Fibroblast of skin of left biceps (primary cell): ENCODE measurements around the gene ZBTB48.

Experiments used
- DNase-seq, 2 experiments: peaks; one replicate each; pipeline ENCODE4 v3.0.0-alpha.2; 2013; ENCODE audit warnings: low read depth in 2 of 2

ZBTB48 gene

GRCh38 chr1:6612641-6613360, 33.0 kb downstream of the ZBTB48 start:
- DNase-seq = no peak

GRCh38 chr1:6613361-6614018, 33.7 kb downstream of the ZBTB48 start, which contains the start of gene PHF13:
TSS of gene PHF13 (plus strand) at chr1:6613731. CDS start at chr1:6614067, 336 bp downstream.
- peak; percentile 99 for DNase-seq

GRCh38 chr1:6614019-6614928, 34.5 kb downstream of the ZBTB48 start:
- DNase-seq = no peak

GRCh38 chr1:6614929-6615785, 35.4 kb downstream of the ZBTB48 start:
- no peak for DNase-seq

- DNase-seq = no peak
Measured at GRCh38 chr1:6619045-6619444, 39.3 kb downstream of the ZBTB48 start.

GRCh38 chr1:6621429-6622391, 41.9 kb downstream of the ZBTB48 start:
- DNase-seq = no peak

GRCh38 chr1:6622396-6623152, 42.8 kb downstream of the ZBTB48 start:
- DNase-seq = no peak

GRCh38 chr1:6623269-6623965, 43.6 kb downstream of the ZBTB48 start:
- DNase-seq = no peak

- peak; percentile 59 to 60 for DNase-seq
Measured at GRCh38 chr1:6624710-6625583, 45.2 kb downstream of the ZBTB48 start, which contains the start of gene THAP3. TSS of gene THAP3 (plus strand) at chr1:6624868. CDS start at chr1:6625219, 351 bp downstream.

GRCh38 chr1:6625584-6626149, 45.9 kb downstream of the ZBTB48 start:
- DNase-seq = peak in 1 of 2 experiments; percentile 32

- no peak for DNase-seq
Measured at GRCh38 chr1:6627031-6627430, 47.2 kb downstream of the ZBTB48 start.

- no peak for DNase-seq
Measured at GRCh38 chr1:6627841-6628545, 48.2 kb downstream of the ZBTB48 start.

GRCh38 chr1:6628971-6629479, 49.2 kb downstream of the ZBTB48 start:
- no peak for DNase-seq

- no peak for DNase-seq
Measured at GRCh38 chr1:6630027-6630426, 50.2 kb downstream of the ZBTB48 start.

- no peak for DNase-seq
Measured at GRCh38 chr1:6631058-6631457, 51.3 kb downstream of the ZBTB48 start.
